RWPE2 (cell line): ENCODE data around the gene MGMT.

Source experiments
- ATAC-seq: fragments of 200-7000 bp; cut with Tn5 transposase; 3 replicates; pipeline ENCODE4 v1.9.1; 2021; ENCODE audit warnings: low read depth
- DNase-seq: peaks from one replicate; pipeline ENCODE4 v3.0.0-alpha.2; 2020; ENCODE audit warnings: low spot score
- H3K27ac ChIP-seq: fragments of 450-650 bp; 2 replicates; pipeline ENCODE4 v1.5.1; 2017; ENCODE audit warnings: mild to moderate bottlenecking; ENCODE audit not compliant: poor library complexity, severe bottlenecking
- H3K27me3 ChIP-seq: fragments of 250-450 bp; sonication (Bioruptor Pico); 2 replicates; pipeline ENCODE4 v1.5.1; 2021; ENCODE audit warnings: mild to moderate bottlenecking, moderate library complexity; ENCODE audit not compliant: insufficient read depth, poor library complexity, severe bottlenecking
- H3K36me3 ChIP-seq: fragments of 250-450 bp; sonication (Bioruptor Pico); 2 replicates; pipeline ENCODE4 v1.5.1; 2020; ENCODE audit warnings: low read depth, mild to moderate bottlenecking, moderate library complexity
- H3K4me1 ChIP-seq: fragments of 250-450 bp; sonication (Bioruptor Pico); 2 replicates; pipeline ENCODE4 v1.5.1; 2021; ENCODE audit warnings: mild to moderate bottlenecking, moderate library complexity; ENCODE audit not compliant: insufficient read depth, poor library complexity, severe bottlenecking
- H3K4me3 ChIP-seq: fragments of 250-450 bp; sonication (Bioruptor Pico); 2 replicates; pipeline ENCODE4 v1.5.1; 2021; ENCODE audit warnings: mild to moderate bottlenecking, moderate library complexity; ENCODE audit not compliant: severe bottlenecking
- H3K9me3 ChIP-seq: fragments of 250-450 bp; sonication (Bioruptor Pico); 2 replicates; pipeline ENCODE4 v1.5.1; 2021; ENCODE audit warnings: mild to moderate bottlenecking, moderate library complexity; ENCODE audit not compliant: severe bottlenecking
- CTCF ChIP-seq: fragments of 450-650 bp; IDR thresholded peaks from one replicate; pipeline ENCODE4 v1.5.1; 2017; ENCODE audit warnings: mild to moderate bottlenecking, moderate library complexity; ENCODE audit not compliant: poor library complexity, severe bottlenecking

Gene MGMT

GRCh38 chr10:129654461-129654860 lies 187.4 kb downstream of the MGMT start:
- no peaks in the 10 kb centered on the region for H3K36me3 ChIP-seq
- no peaks in the 10 kb centered on the region for H3K27me3 ChIP-seq
- no peaks in the 10 kb centered on the region for H3K9me3 ChIP-seq
- ATAC-seq (no peak), DNase-seq (no peak)
- no peak overlapping the region for H3K4me3 ChIP-seq
- H3K27ac ChIP-seq = no peak overlapping the region
- TF ChIP-seq CTCF = no peak
- H3K4me1 ChIP-seq = no peaks in the 10 kb centered on the region

- H3K27ac ChIP-seq = no peak overlapping the region
- H3K27me3 ChIP-seq = no peaks in the 10 kb centered on the region
- no peak overlapping the region for H3K4me3 ChIP-seq
- no peak for DNase-seq
- no peak for ATAC-seq
- no peak for TF ChIP-seq CTCF
- H3K4me1 ChIP-seq = no peaks in the 10 kb centered on the region
- H3K9me3 ChIP-seq = no peaks in the 10 kb centered on the region
- no peaks in the 10 kb centered on the region for H3K36me3 ChIP-seq
Measured at GRCh38 chr10:129655007-129655678, 188.1 kb downstream of the MGMT start.

- H3K27ac ChIP-seq = no peak overlapping the region
- no peaks in the 10 kb centered on the region for H3K4me1 ChIP-seq
- no peaks in the 10 kb centered on the region for H3K36me3 ChIP-seq
- DNase-seq (no peak), ATAC-seq (no peak)
- TF ChIP-seq CTCF = no peak
- H3K4me3 ChIP-seq = no peak overlapping the region
- H3K9me3 ChIP-seq = no peaks in the 10 kb centered on the region
- H3K27me3 ChIP-seq = no peaks in the 10 kb centered on the region
Measured at GRCh38 chr10:129655679-129656031, 188.6 kb downstream of the MGMT start.

- H3K4me3 ChIP-seq = no peak overlapping the region
- H3K4me1 ChIP-seq = no peaks in the 10 kb centered on the region
- no peak for DNase-seq
- no peaks in the 10 kb centered on the region for H3K27me3 ChIP-seq
- no peak for TF ChIP-seq CTCF
- H3K27ac ChIP-seq = no peak overlapping the region
- H3K9me3 ChIP-seq = no peaks in the 10 kb centered on the region
- no peak for ATAC-seq
- H3K36me3 ChIP-seq = no peaks in the 10 kb centered on the region
Measured at GRCh38 chr10:129656642-129657041, 189.6 kb downstream of the MGMT start.

GRCh38 chr10:129657297-129658017 lies 190.4 kb downstream of the MGMT start:
- Histone ChIP-seq H3K36me3 (no peaks in the 10 kb centered on the region), H3K9me3 (no peaks in the 10 kb centered on the region), H3K4me1 (no peaks in the 10 kb centered on the region), H3K27me3 (no peaks in the 10 kb centered on the region), H3K27ac (no peak overlapping the region), H3K4me3 (no peak overlapping the region)
- no peak for TF ChIP-seq CTCF
- ATAC-seq (no peak), DNase-seq (no peak)
